ACC112 (cell line): ENCODE results near the gene KDM7A.

ENCODE experiments used
- H2AFZ ChIP-seq: fragments of 200-600 bp; sonication (generic); one replicate; pipeline ENCODE4 v1.6.0; 2017; ENCODE audit warnings: antibody characterized with exemption, low read length; ENCODE audit not compliant: unreplicated experiment
- H3K27ac ChIP-seq: fragments of 200-600 bp; sonication (generic); 2 replicates; pipeline ENCODE4 v1.5.1; 2014; ENCODE audit warnings: low read depth, mild to moderate bottlenecking, antibody characterized with exemption, low read length, moderate library complexity
- H3K27me3 ChIP-seq: fragments of 200-600 bp; sonication (generic); 2 replicates; pipeline ENCODE4 v1.6.1; 2014; ENCODE audit warnings: mild to moderate bottlenecking, antibody characterized with exemption, low read length, moderate library complexity, mixed read lengths; ENCODE audit not compliant: insufficient read depth
- H3K36me3 ChIP-seq: fragments of 200-600 bp; sonication (generic); 2 replicates; pipeline ENCODE4 v1.6.1; 2016; ENCODE audit warnings: mild to moderate bottlenecking, antibody characterized with exemption, low read length, moderate library complexity, mixed read lengths; ENCODE audit not compliant: insufficient read depth
- H3K4me1 ChIP-seq: fragments of 200-600 bp; sonication (generic); one replicate; pipeline ENCODE4 v1.6.1; 2016; ENCODE audit warnings: low read length, mixed read lengths; ENCODE audit not compliant: insufficient read depth, unreplicated experiment, control insufficient read depth
- H3K4me3 ChIP-seq: fragments of 200-600 bp; sonication (generic); 2 replicates; pipeline ENCODE4 v1.5.1; 2014; ENCODE audit warnings: mild to moderate bottlenecking, low read depth, low read length
- H3K79me2 ChIP-seq: fragments of 200-600 bp; sonication (generic); one replicate; pipeline ENCODE4 v1.6.0; 2016; ENCODE audit warnings: low read length; ENCODE audit not compliant: control insufficient read depth, unreplicated experiment, insufficient read depth

Gene KDM7A

DNA sequence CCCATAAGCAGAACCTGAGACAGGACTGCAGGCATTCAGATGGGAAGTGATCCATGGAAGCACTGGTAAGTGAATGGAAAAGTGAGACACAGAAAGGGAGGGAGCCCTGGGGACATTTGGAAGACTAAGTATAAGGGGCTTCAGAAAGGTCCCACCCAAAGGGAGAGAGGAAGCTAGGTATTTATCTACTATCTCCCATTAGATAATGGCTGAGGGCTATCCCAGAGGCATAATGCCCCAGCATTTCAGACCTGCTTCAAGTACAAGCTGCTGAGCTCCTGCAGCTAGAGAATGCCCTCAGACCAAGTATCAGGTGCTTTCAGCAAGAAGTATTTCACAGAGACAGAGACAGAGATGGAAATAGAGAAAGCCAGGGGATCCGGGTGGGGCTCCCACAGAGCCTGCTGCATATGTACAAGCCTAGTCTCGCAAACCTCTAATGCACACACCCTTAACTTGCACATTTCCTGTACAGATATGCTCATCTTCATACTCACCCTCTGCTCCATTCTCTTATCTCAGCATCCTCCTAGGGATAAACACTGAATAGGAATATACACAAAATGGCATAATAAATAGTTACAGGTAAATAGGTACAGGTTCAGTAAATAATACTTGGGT, 20.2 kb downstream of the KDM7A start:
- Histone ChIP-seq H3K27ac (no peak overlapping the region), H2AFZ (no peak overlapping the region), H3K27me3 (no peaks in the 10 kb centered on the region), H3K79me2 (no peaks in the 10 kb centered on the region), H3K4me3 (no peak overlapping the region), H3K4me1 (peaks cover 4% of the 10 kb centered on the region), H3K36me3 (no peaks in the 10 kb centered on the region)

DNA sequence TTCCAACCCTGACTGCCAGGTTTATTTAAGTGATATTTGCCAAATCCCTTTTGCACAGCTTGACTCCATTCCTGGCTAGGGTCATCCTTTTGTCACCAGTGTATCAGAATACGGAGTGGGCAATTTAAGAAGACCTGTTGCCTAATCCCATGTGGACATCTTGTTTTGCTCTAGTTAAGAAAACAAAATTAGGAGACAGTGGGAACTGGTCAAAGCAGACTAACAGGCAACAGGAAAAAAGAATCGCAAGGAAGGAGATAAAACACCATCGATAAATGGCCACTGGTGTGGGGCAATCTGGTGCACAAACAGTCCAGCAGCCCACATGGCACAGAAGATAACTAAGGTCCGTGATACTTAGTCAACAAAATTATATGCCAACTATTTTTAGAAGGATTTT, 21.4 kb downstream of the KDM7A start:
- H2AFZ ChIP-seq, result no peak overlapping the region
- H3K27me3 ChIP-seq, result no peaks in the 10 kb centered on the region
- H3K36me3 ChIP-seq, result no peaks in the 10 kb centered on the region
- no peak overlapping the region for H3K4me3 ChIP-seq
- H3K79me2 ChIP-seq, result no peaks in the 10 kb centered on the region
- no peak overlapping the region for H3K27ac ChIP-seq
- H3K4me1 ChIP-seq, result peaks cover 2% of the 10 kb centered on the region

GRCh38 chr7:140153666-140154161, 23.1 kb downstream of the KDM7A start:
- Histone ChIP-seq H2AFZ (no peak overlapping the region), H3K27me3 (no peaks in the 10 kb centered on the region), H3K4me3 (no peak overlapping the region), H3K79me2 (no peaks in the 10 kb centered on the region), H3K27ac (no peak overlapping the region), H3K36me3 (no peaks in the 10 kb centered on the region), H3K4me1 (no peaks in the 10 kb centered on the region)

GRCh38 chr7:140146574-140146973, 30.2 kb downstream of the KDM7A start:
- Histone ChIP-seq H3K4me1 (no peaks in the 10 kb centered on the region), H3K79me2 (peaks cover 2% of the 10 kb centered on the region), H3K27me3 (no peaks in the 10 kb centered on the region), H3K4me3 (no peak overlapping the region), H2AFZ (no peak overlapping the region), H3K36me3 (peaks cover 3% of the 10 kb centered on the region; the same call in 1 of the 2 replicates), H3K27ac (no peak overlapping the region)

DNA sequence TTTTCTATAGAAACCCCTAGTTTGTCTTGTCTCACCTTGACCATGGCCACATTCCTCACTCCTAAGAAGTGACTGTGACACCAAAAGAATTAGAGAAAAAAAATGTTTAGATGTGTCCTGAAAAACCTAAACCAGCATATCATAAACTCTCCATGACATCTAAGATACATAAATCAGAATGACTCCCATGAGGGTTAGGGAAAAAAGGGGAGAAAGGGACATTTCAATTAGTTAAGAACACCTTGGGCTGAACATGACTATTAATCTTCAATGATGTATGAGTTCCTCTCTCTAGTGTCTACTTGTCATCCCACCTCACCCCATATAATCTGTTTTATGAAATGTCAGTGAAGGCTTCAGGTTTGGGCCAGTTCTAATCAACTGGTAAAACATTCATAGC, 31.1 kb downstream of the KDM7A start:
- H3K79me2 ChIP-seq, result peaks cover 2% of the 10 kb centered on the region
- H2AFZ ChIP-seq, result no peak overlapping the region
- H3K36me3 ChIP-seq, result peaks cover 3% of the 10 kb centered on the region; the same call in 1 of the 2 replicates
- no peak overlapping the region for H3K27ac ChIP-seq
- H3K27me3 ChIP-seq, result no peaks in the 10 kb centered on the region
- H3K4me3 ChIP-seq, result no peak overlapping the region
- H3K4me1 ChIP-seq, result no peaks in the 10 kb centered on the region

- H3K79me2 ChIP-seq, result peaks cover 2% of the 10 kb centered on the region
- no peak overlapping the region for H2AFZ ChIP-seq
- no peak overlapping the region for H3K4me3 ChIP-seq
- no peaks in the 10 kb centered on the region for H3K27me3 ChIP-seq
- no peaks in the 10 kb centered on the region for H3K4me1 ChIP-seq
- H3K36me3 ChIP-seq, result peaks cover 3% of the 10 kb centered on the region; the same call in 1 of the 2 replicates
- H3K27ac ChIP-seq, result no peak overlapping the region
Observed at GRCh38 chr7:140144821-140145220, 32.0 kb downstream of the KDM7A start.

GRCh38 chr7:140143997-140144396, 32.8 kb downstream of the KDM7A start:
- H3K4me3 ChIP-seq, result no peak overlapping the region
- no peak overlapping the region for H2AFZ ChIP-seq
- H3K27me3 ChIP-seq, result no peaks in the 10 kb centered on the region
- no peak overlapping the region for H3K27ac ChIP-seq
- peaks cover 3% of the 10 kb centered on the region; the same call in 1 of the 2 replicates for H3K36me3 ChIP-seq
- H3K79me2 ChIP-seq, result peaks cover 2% of the 10 kb centered on the region
- H3K4me1 ChIP-seq, result no peaks in the 10 kb centered on the region

GRCh38 chr7:140142031-140142430, 34.8 kb downstream of the KDM7A start:
- Histone ChIP-seq H3K36me3 (peaks cover 3% of the 10 kb centered on the region; the same call in 1 of the 2 replicates), H3K27me3 (no peaks in the 10 kb centered on the region), H3K4me1 (no peaks in the 10 kb centered on the region), H3K27ac (no peak overlapping the region), H3K79me2 (no peaks in the 10 kb centered on the region), H3K4me3 (no peak overlapping the region), H2AFZ (no peak overlapping the region)

DNA sequence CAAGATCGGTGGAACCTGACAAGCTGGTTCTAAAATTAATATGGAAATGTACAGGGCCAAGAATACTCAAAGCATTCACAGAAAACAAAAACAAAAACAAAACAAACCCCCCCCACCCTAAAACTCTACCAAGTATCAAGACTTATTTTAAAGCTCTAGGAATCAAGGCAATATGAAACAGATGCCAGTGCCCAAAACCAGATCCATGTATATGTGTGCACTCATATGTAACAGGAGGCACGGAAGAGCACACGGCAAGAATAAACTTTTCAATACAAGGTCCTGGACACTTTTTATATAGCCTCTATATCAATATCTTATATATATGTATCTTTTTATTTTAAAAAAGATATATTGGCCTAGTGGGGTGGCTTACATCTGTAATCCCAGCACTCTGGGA, 35.5 kb downstream of the KDM7A start:
- Histone ChIP-seq H3K27me3 (no peaks in the 10 kb centered on the region), H3K79me2 (no peaks in the 10 kb centered on the region)

GRCh38 chr7:140137078-140137477, 39.7 kb downstream of the KDM7A start:
- Histone ChIP-seq H3K79me2 (no peaks in the 10 kb centered on the region), H2AFZ (no peak overlapping the region), H3K36me3 (no peaks in the 10 kb centered on the region), H3K27me3 (no peaks in the 10 kb centered on the region), H3K27ac (no peak overlapping the region), H3K4me3 (no peak overlapping the region), H3K4me1 (no peaks in the 10 kb centered on the region)

More for the DNA sequence above, 35.5 kb downstream of the KDM7A start:
- Histone ChIP-seq H3K27ac (no peak overlapping the region), H3K4me3 (no peak overlapping the region), H3K36me3 (peaks cover 3% of the 10 kb centered on the region; the same call in 1 of the 2 replicates), H3K4me1 (no peaks in the 10 kb centered on the region), H2AFZ (no peak overlapping the region)

GRCh38 chr7:140136073-140136472, 40.7 kb downstream of the KDM7A start:
- H3K27ac ChIP-seq, result no peak overlapping the region
- no peaks in the 10 kb centered on the region for H3K36me3 ChIP-seq
- H3K4me1 ChIP-seq, result no peaks in the 10 kb centered on the region
- no peaks in the 10 kb centered on the region for H3K27me3 ChIP-seq
- H3K4me3 ChIP-seq, result no peak overlapping the region
- H3K79me2 ChIP-seq, result no peaks in the 10 kb centered on the region
- H2AFZ ChIP-seq, result no peak overlapping the region
